HEK293 (cell line): ENCODE measurements around the gene ZRANB1.

ENCODE experiments used
- CTCF ChIA-PET: fragments of 350-600 bp; formaldehyde crosslinking; extraction: SDS; loops from one replicate; lab custom pipeline; 2021; ENCODE audit warnings: antibody characterized with exemption; lab: Yijun Ruan, JAX
- POLR2A ChIA-PET: fragments of 300-600 bp; formaldehyde crosslinking; extraction: SDS; loops from one replicate; lab custom pipeline; 2020; ENCODE audit warnings: antibody characterized with exemption, inconsistent platforms; lab: Yijun Ruan, JAX
- H3K27ac ChIP-seq: fragments of 200-500 bp; sonication (Bioruptor generic); 2 replicates; pipeline ENCODE4 v1.5.1; 2014; ENCODE audit warnings: low read depth, low read length, control low read depth, inconsistent platforms; ENCODE audit errors: extremely low read depth
- H3K36me3 ChIP-seq, 2 experiments: fragments of 200-500 bp in 1 of 2; sonication (Bioruptor generic) in 1 of 2; 1 replicate in 1 of 2; 2 replicates in 1 of 2; pipeline ENCODE4 v1.5.1; 2014 to 2017; ENCODE audit warnings: inconsistent platforms in 2 of 2, low read length in 2 of 2; ENCODE audit not compliant: control insufficient read depth in 2 of 2, insufficient read depth in 1 of 2
- H3K4me1 ChIP-seq: fragments of 200-500 bp; sonication (Bioruptor generic); 2 replicates; pipeline ENCODE4 v1.5.1; 2014; ENCODE audit warnings: mild to moderate bottlenecking, low read length, inconsistent platforms; ENCODE audit not compliant: control insufficient read depth, insufficient read depth
- H3K4me3 ChIP-seq: 2 replicates; pipeline ENCODE4 v1.5.1; 2011; ENCODE audit warnings: low read depth, mild to moderate bottlenecking, control low read depth, low read length, moderate library complexity
- H3K9me3 ChIP-seq: fragments of 200-500 bp; sonication (Bioruptor generic); 2 replicates; pipeline ENCODE4 v1.5.1; 2014; ENCODE audit warnings: low read depth, low read length, inconsistent platforms; ENCODE audit not compliant: control insufficient read depth, insufficient read depth
- GLI2 ChIP-seq: fragments of 450-650 bp; formaldehyde crosslinking; IDR thresholded peaks from 2 replicates; pipeline ENCODE4; 2017; ENCODE audit warnings: missing biosample characterization, missing genetic modification characterization, low read depth, borderline replicate concordance
- GLIS2 ChIP-seq: fragments of 450-650 bp; formaldehyde crosslinking; IDR thresholded peaks from 2 replicates; pipeline ENCODE4 v1.5.1; 2016; ENCODE audit warnings: missing biosample characterization, missing genetic modification characterization
- HOXA7 ChIP-seq: sonication (generic); formaldehyde crosslinking; IDR thresholded peaks from 2 replicates; pipeline ENCODE4 v1.8.1; 2022; ENCODE audit warnings: missing genetic modification reagents, borderline replicate concordance
- KLF1 ChIP-seq: fragments of 450-650 bp; formaldehyde crosslinking; IDR thresholded peaks from 2 replicates; pipeline ENCODE4 v1.5.1; 2016; ENCODE audit warnings: missing biosample characterization, missing genetic modification characterization
- OVOL3 ChIP-seq: fragments of 450-650 bp; formaldehyde crosslinking; IDR thresholded peaks from 2 replicates; pipeline ENCODE4 v1.5.1; 2016; ENCODE audit warnings: missing biosample characterization, missing genetic modification characterization
- REPIN1 ChIP-seq: fragments of 450-650 bp; formaldehyde crosslinking; IDR thresholded peaks from 2 replicates; pipeline ENCODE4 v1.5.1; 2017; ENCODE audit warnings: missing biosample characterization, missing genetic modification characterization, low read depth
- YY1 ChIP-seq: fragments of 450-650 bp; formaldehyde crosslinking; IDR thresholded peaks from 2 replicates; pipeline ENCODE4 v1.5.1; 2018; ENCODE audit warnings: missing biosample characterization, missing genetic modification characterization
- ZNF132 ChIP-seq: fragments of 450-650 bp; formaldehyde crosslinking; IDR thresholded peaks from 2 replicates; pipeline ENCODE4 v1.5.1; 2017; ENCODE audit warnings: missing biosample characterization, missing genetic modification characterization, borderline replicate concordance
- ZNF23 ChIP-seq: fragments of 450-650 bp; formaldehyde crosslinking; IDR thresholded peaks from 2 replicates; pipeline ENCODE4 v1.5.1; 2016; ENCODE audit warnings: missing biosample characterization, missing genetic modification characterization, borderline replicate concordance
- ZNF274 ChIP-seq, 2 experiments: fragments of 200-500 bp in 1 of 2; fragments of 450-650 bp in 1 of 2; sonication (Bioruptor generic) in 1 of 2; formaldehyde crosslinking in 1 of 2; IDR thresholded peaks; 2 replicates each; pipeline versions ENCODE4 v1.5.1 to v1.6.1; 2014 to 2016; ENCODE audit warnings: borderline replicate concordance in 1 of 2, inconsistent platforms in 1 of 2, low read length in 1 of 2, missing biosample characterization in 1 of 2, missing genetic modification characterization in 1 of 2
- ZNF433 ChIP-seq: fragments of 450-650 bp; formaldehyde crosslinking; IDR thresholded peaks from 2 replicates; pipeline ENCODE4 v1.5.1; 2016; ENCODE audit warnings: missing biosample characterization, missing genetic modification characterization, low read depth
- ZNF521 ChIP-seq: fragments of 450-650 bp; formaldehyde crosslinking; IDR thresholded peaks from 2 replicates; pipeline ENCODE4 v1.5.1; 2017; ENCODE audit warnings: missing biosample characterization, mild to moderate bottlenecking, missing genetic modification characterization
- ZNF580 ChIP-seq: fragments of 450-650 bp; formaldehyde crosslinking; IDR thresholded peaks from 2 replicates; pipeline ENCODE4 v1.5.1; 2016; ENCODE audit warnings: missing biosample characterization, missing genetic modification characterization
- ZNF654 ChIP-seq: fragments of 450-650 bp; formaldehyde crosslinking; IDR thresholded peaks from 2 replicates; pipeline ENCODE4 v1.5.1; 2016; ENCODE audit warnings: low read depth, missing biosample characterization, missing genetic modification characterization
- ZNF692 ChIP-seq: fragments of 450-650 bp; formaldehyde crosslinking; IDR thresholded peaks from 2 replicates; pipeline ENCODE4 v1.5.1; 2016; ENCODE audit warnings: missing biosample characterization, missing genetic modification characterization
- TF ChIP-seq, protein P1 (sequence below): fragments of 450-650 bp; formaldehyde crosslinking; IDR thresholded peaks from 2 replicates; pipeline ENCODE4 v1.5.1; 2016; ENCODE audit warnings: missing biosample characterization, missing genetic modification characterization, low read depth
- TF ChIP-seq, protein P2 (sequence below): fragments of 450-650 bp; formaldehyde crosslinking; IDR thresholded peaks from 2 replicates; pipeline ENCODE4; 2016; ENCODE audit warnings: missing biosample characterization, missing genetic modification characterization
- TF ChIP-seq, protein P3 (sequence below): fragments of 450-650 bp; formaldehyde crosslinking; IDR thresholded peaks from 2 replicates; pipeline ENCODE4 v1.5.1; 2016; ENCODE audit warnings: missing biosample characterization, missing genetic modification characterization

ZRANB1 gene

GRCh38 chr10:124896751-124897150 is 45.2 kb upstream of the ZRANB1 start:
- Histone ChIP-seq H3K36me3 (no peaks in the 10 kb centered on the region), H3K27ac (no peak overlapping the region), H3K4me3 (no peak overlapping the region), H3K4me1 (no peaks in the 10 kb centered on the region), H3K9me3 (no peaks in the 10 kb centered on the region)
- POLR2A ChIA-PET = no interaction called here
- CTCF ChIA-PET = interaction anchor here (0.6 kb wide), 2 partner anchors 46 to 57 kb away, joined by 3 to 6 read pairs; no protein-coding TSS in a partner anchor
- no peak for TF ChIP-seq ZNF274 (IDR thresholded peaks at IDR 0.05; ENCODE audit: low read length)
- TF ChIP-seq ZNF274 (tag by site-specific recombination; IDR thresholded peaks at IDR 0.05; ENCODE audit: borderline replicate concordance) = no peak
- TF ChIP-seq OVOL3 = no peak
- TF ChIP-seq, protein P1, sequence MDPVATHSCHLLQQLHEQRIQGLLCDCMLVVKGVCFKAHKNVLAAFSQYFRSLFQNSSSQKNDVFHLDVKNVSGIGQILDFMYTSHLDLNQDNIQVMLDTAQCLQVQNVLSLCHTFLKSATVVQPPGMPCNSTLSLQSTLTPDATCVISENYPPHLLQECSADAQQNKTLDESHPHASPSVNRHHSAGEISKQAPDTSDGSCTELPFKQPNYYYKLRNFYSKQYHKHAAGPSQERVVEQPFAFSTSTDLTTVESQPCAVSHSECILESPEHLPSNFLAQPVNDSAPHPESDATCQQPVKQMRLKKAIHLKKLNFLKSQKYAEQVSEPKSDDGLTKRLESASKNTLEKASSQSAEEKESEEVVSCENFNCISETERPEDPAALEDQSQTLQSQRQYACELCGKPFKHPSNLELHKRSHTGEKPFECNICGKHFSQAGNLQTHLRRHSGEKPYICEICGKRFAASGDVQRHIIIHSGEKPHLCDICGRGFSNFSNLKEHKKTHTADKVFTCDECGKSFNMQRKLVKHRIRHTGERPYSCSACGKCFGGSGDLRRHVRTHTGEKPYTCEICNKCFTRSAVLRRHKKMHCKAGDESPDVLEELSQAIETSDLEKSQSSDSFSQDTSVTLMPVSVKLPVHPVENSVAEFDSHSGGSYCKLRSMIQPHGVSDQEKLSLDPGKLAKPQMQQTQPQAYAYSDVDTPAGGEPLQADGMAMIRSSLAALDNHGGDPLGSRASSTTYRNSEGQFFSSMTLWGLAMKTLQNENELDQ (tag by site-specific recombination) = no peak
- no peak for TF ChIP-seq ZNF654 (tag by site-specific recombination)
- no peak for TF ChIP-seq GLIS2 (tag by site-specific recombination)
- no peak for TF ChIP-seq HOXA7 (CRISPR knock-in tag)
- TF ChIP-seq ZNF521 (tag by site-specific recombination) = no peak
- no peak for TF ChIP-seq ZNF692 (tag by site-specific recombination)
- TF ChIP-seq ZNF433 = no peak
- TF ChIP-seq REPIN1 = no peak

DNA sequence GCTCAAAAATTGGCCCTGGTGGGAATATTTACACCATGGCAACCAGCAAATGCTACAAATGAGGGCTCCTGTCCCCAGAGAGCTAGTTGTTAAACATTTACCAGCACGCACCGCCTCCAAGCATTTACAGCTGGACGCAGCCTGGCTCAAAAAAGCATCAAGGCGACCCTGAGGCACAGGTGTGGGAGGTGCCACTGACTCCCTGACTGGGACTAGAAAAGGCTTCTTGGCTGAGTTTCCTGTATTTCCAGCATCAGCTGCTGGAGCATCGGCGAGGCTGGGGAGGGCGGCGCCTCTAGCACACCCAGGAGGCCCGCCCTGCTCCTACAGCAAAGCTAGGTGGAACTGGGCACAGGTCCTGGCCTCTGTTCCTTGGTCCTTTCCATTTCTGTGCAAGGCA is 43.5 kb upstream of the ZRANB1 start:
- TF ChIP-seq ZNF132 (no peak), KLF1 (tag by site-specific recombination) (peak; percentile 57)
- ChIA-PET CTCF (interaction anchor here (0.6 to 0.7 kb wide), 2 partner anchors 11 to 505 kb away, joined by 3 read pairs; no protein-coding TSS in a partner anchor), POLR2A (no interaction called here)
- Histone ChIP-seq H3K27ac (no peak overlapping the region), H3K4me1 (no peaks in the 10 kb centered on the region), H3K36me3 (no peaks in the 10 kb centered on the region), H3K9me3 (no peaks in the 10 kb centered on the region), H3K4me3 (no peak overlapping the region)

DNA sequence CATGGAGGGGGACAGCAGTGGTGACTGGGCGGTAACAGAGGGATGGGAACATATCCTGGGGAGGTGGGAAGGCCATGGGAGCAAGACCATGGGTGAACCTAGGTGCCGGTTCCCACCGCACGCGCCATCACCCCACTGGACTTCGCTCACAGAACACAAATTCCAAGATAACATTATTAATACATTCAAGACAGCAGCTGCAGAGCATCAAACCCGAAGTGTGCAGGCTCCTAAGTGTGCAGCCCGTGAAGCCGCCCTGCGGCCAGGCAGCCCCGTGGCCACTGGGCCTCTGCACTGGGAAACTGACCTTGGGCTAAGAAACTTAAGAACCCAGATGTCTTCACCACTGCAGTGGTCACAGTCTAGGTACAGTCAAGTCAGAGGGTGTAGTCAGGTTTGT is 42.8 kb upstream of the ZRANB1 start:
- H3K27ac ChIP-seq = no peak overlapping the region
- TF ChIP-seq GLI2 (tag by site-specific recombination) = no peak
- TF ChIP-seq, protein P2, sequence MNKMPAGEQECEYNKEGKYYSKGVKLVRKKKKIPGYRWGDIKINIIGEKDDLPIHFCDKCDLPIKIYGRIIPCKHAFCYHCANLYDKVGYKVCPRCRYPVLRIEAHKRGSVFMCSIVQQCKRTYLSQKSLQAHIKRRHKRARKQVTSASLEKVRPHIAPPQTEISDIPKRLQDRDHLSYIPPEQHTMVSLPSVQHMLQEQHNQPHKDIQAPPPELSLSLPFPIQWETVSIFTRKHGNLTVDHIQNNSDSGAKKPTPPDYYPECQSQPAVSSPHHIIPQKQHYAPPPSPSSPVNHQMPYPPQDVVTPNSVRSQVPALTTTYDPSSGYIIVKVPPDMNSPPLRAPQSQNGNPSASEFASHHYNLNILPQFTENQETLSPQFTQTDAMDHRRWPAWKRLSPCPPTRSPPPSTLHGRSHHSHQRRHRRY (tag by site-specific recombination) = no peak
- TF ChIP-seq REPIN1 = no peak
- TF ChIP-seq ZNF580 (tag by site-specific recombination) = no peak
- no peak for TF ChIP-seq ZNF23 (tag by site-specific recombination)
- TF ChIP-seq, protein P3, sequence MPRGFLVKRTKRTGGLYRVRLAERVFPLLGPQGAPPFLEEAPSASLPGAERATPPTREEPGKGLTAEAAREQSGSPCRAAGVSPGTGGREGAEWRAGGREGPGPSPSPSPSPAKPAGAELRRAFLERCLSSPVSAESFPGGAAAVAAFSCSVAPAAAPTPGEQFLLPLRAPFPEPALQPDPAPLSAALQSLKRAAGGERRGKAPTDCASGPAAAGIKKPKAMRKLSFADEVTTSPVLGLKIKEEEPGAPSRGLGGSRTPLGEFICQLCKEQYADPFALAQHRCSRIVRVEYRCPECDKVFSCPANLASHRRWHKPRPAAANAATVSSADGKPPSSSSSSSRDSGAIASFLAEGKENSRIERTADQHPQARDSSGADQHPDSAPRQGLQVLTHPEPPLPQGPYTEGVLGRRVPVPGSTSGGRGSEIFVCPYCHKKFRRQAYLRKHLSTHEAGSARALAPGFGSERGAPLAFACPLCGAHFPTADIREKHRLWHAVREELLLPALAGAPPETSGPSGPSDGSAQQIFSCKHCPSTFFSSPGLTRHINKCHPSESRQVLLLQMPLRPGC (tag by site-specific recombination) = no peak
- TF ChIP-seq YY1 (tag by site-specific recombination) = no peak
- CTCF ChIA-PET = no interaction called here

More for the DNA sequence above, 42.8 kb upstream of the ZRANB1 start:
- no peaks in the 10 kb centered on the region for H3K4me1 ChIP-seq
- H3K4me3 ChIP-seq = no peak overlapping the region
- H3K9me3 ChIP-seq = no peaks in the 10 kb centered on the region
- POLR2A ChIA-PET = no interaction called here
- H3K36me3 ChIP-seq = no peaks in the 10 kb centered on the region
